ENCODE results near the gene RBBP6.
A peak's percentile ranks its signal among the peaks of the same experiment; 100 is the strongest.

The RBBP6 gene

GRCh38 chr16:24499193-24499814, 40.1 kb upstream of the RBBP6 start:
- H3K27ac ChIP-seq, result no peak overlapping the region
- peak; percentile 62 for DNase-seq (ENCODE audit: low spot score)
- TF ChIP-seq CTCF (conservative IDR thresholded peaks at IDR 0.05; ENCODE audit: low read depth), result no peak; the same call in 1 of the 2 replicates
- ChIA-PET CTCF (interaction anchor here (0.5 to 2.1 kb wide), 13 partner anchors 14 to 960 kb away, joined by 3 to 13 read pairs (median 3); no protein-coding TSS in a partner anchor), POLR2A (ENCODE audit: low non-redundant PET) (no interaction called here)

GRCh38 chr16:24504472-24505345, 34.7 kb upstream of the RBBP6 start:
- TF ChIP-seq CTCF (conservative IDR thresholded peaks at IDR 0.05; ENCODE audit: low read depth), result peak; percentile 81
- DNase-seq (ENCODE audit: low spot score), result peak; percentile 59
- ChIA-PET CTCF (interaction anchor here (0.6 to 3.0 kb wide), 22 partner anchors 9 to 701 kb away, joined by 3 to 25 read pairs (median 4); no protein-coding TSS in a partner anchor), POLR2A (ENCODE audit: low non-redundant PET) (no interaction called here)
- H3K27ac ChIP-seq, result no peak overlapping the region

- no peak for TF ChIP-seq CTCF (conservative IDR thresholded peaks at IDR 0.05; ENCODE audit: low read depth)
- no peak for DNase-seq (ENCODE audit: low spot score)
- POLR2A ChIA-PET (ENCODE audit: low non-redundant PET), result no interaction called here
- no peak overlapping the region for H3K27ac ChIP-seq
- CTCF ChIA-PET, result interaction anchor here (0.5 to 3.0 kb wide), 6 partner anchors 11 to 463 kb away, joined by 3 to 25 read pairs (median 8); no protein-coding TSS in a partner anchor
These were observed 33.4 kb upstream of the RBBP6 start for GRCh38 chr16:24505959-24506358.

GRCh38 chr16:24507959-24508480, 31.3 kb upstream of the RBBP6 start:
- TF ChIP-seq CTCF (conservative IDR thresholded peaks at IDR 0.05; ENCODE audit: low read depth), result no peak
- no peak for DNase-seq (ENCODE audit: low spot score)
- ChIA-PET CTCF (interaction anchor here (0.6 kb wide), 1 partner anchor 478 kb away, joined by 3 read pairs; no protein-coding TSS in a partner anchor), POLR2A (ENCODE audit: low non-redundant PET) (no interaction called here)
- H3K27ac ChIP-seq, result peak overlapping the region; percentile 82

- CTCF ChIA-PET, result no interaction called here
- peak overlapping the region; percentile 82 for H3K27ac ChIP-seq
- POLR2A ChIA-PET (ENCODE audit: low non-redundant PET), result no interaction called here
- no peak for TF ChIP-seq CTCF (conservative IDR thresholded peaks at IDR 0.05; ENCODE audit: low read depth)
- DNase-seq (ENCODE audit: low spot score), result peak; percentile 52
These were observed 30.8 kb upstream of the RBBP6 start for GRCh38 chr16:24508614-24509013.

GRCh38 chr16:24509536-24509935, 29.8 kb upstream of the RBBP6 start:
- DNase-seq (ENCODE audit: low spot score), result no peak
- no peak overlapping the region for H3K27ac ChIP-seq
- no peak for TF ChIP-seq CTCF (conservative IDR thresholded peaks at IDR 0.05; ENCODE audit: low read depth)
- ChIA-PET CTCF (interaction anchor here (0.5 to 0.9 kb wide), 2 partner anchors 813 to 831 kb away, joined by 3 read pairs; partner anchors contain the start of gene PLK1), POLR2A (ENCODE audit: low non-redundant PET) (no interaction called here)
